ENCODE results near the gene SEMA6B. TPM values are rescaled to one million over a fixed set of nuclear protein-coding genes. Genes with fewer than 3 reads are reported as not detected.

Gene SEMA6B
- total RNA-seq, 1 donor from 2014 or later: 33.0 TPM

GRCh38 chr19:4516199-4516938, 43.1 kb downstream of the SEMA6B start:
- FAIRE-seq (no peak), DNase-seq (ENCODE audit: low spot score in 2 of 2) (no peak)

GRCh38 chr19:4515732-4516131, 43.8 kb downstream of the SEMA6B start:
- FAIRE-seq (no peak), DNase-seq (ENCODE audit: low spot score in 2 of 2) (no peak)

GRCh38 chr19:4513248-4513647, 46.2 kb downstream of the SEMA6B start:
- FAIRE-seq (no peak), DNase-seq (ENCODE audit: low spot score in 2 of 2) (no peak)

GRCh38 chr19:4512070-4512469, 47.4 kb downstream of the SEMA6B start:
- no peak for DNase-seq (ENCODE audit: low spot score in 2 of 2)
- no peak for FAIRE-seq

- no peak for DNase-seq (ENCODE audit: low spot score in 2 of 2)
- FAIRE-seq: no peak
These were observed 48.0 kb downstream of the SEMA6B start for GRCh38 chr19:4511300-4512054.

GRCh38 chr19:4510435-4511255, 48.8 kb downstream of the SEMA6B start:
- FAIRE-seq (no peak), DNase-seq (ENCODE audit: low spot score in 2 of 2) (no peak)

GRCh38 chr19:4508698-4509097, 50.8 kb downstream of the SEMA6B start:
- no peak for FAIRE-seq
- no peak for DNase-seq (ENCODE audit: low spot score in 2 of 2)

- FAIRE-seq: no peak
- DNase-seq (ENCODE audit: low spot score in 2 of 2): no peak
These were observed 51.7 kb downstream of the SEMA6B start for GRCh38 chr19:4507804-4508203.

- FAIRE-seq: no peak
- DNase-seq (ENCODE audit: low spot score in 2 of 2): no peak
These were observed 52.4 kb downstream of the SEMA6B start for GRCh38 chr19:4507150-4507452.

- DNase-seq (ENCODE audit: low spot score in 2 of 2) (no peak), FAIRE-seq (no peak)
These were observed 52.9 kb downstream of the SEMA6B start for GRCh38 chr19:4506449-4507149.

GRCh38 chr19:4505570-4506448, 53.7 kb downstream of the SEMA6B start:
- no peak for DNase-seq (ENCODE audit: low spot score in 2 of 2)
- FAIRE-seq: no peak

GRCh38 chr19:4504891-4505569, 54.5 kb downstream of the SEMA6B start:
- no peak for DNase-seq (ENCODE audit: low spot score in 2 of 2)
- FAIRE-seq: no peak

- no peak for DNase-seq (ENCODE audit: low spot score in 2 of 2)
- no peak for FAIRE-seq
These were observed 55.2 kb downstream of the SEMA6B start for GRCh38 chr19:4504297-4504701.

GRCh38 chr19:4503825-4504170, 55.7 kb downstream of the SEMA6B start:
- FAIRE-seq (no peak), DNase-seq (ENCODE audit: low spot score in 2 of 2) (no peak)

- DNase-seq (ENCODE audit: low spot score in 2 of 2): no peak
- no peak for FAIRE-seq
These were observed 56.2 kb downstream of the SEMA6B start for GRCh38 chr19:4503132-4503824.

GRCh38 chr19:4502282-4503131, 57.0 kb downstream of the SEMA6B start:
- no peak for DNase-seq (ENCODE audit: low spot score in 2 of 2)
- FAIRE-seq: no peak

- FAIRE-seq: no peak
These were observed 57.8 kb downstream of the SEMA6B start for GRCh38 chr19:4501691-4502090.

More at GRCh38 chr19:4501691-4502090, 57.8 kb downstream of the SEMA6B start:
- DNase-seq (ENCODE audit: low spot score in 2 of 2): no peak
